ENCODE results near the gene NINJ2.

GRCh38 chr12:712172-712863 lies 49.1 kb upstream of the NINJ2 start:
- TF ChIP-seq TAF1 (IDR thresholded peaks at IDR 0.05; ENCODE audit: borderline replicate concordance, low read depth, low read length) (no peak), CTCF (IDR thresholded peaks at IDR 0.05 in 2 of 3, conservative IDR thresholded peaks at IDR 0.05 in 1 of 3; ENCODE audit: control insufficient read depth in 2 of 3, extremely low read depth in 1 of 3, insufficient read depth in 1 of 3, low read depth in 3 of 3, low read length in 3 of 3) (no peak), TCF7 (IDR thresholded peaks at IDR 0.05; ENCODE audit: borderline replicate concordance) (no peak), BMI1 (IDR thresholded peaks at IDR 0.05; ENCODE audit: borderline replicate concordance) (no peak), SRF (IDR thresholded peaks at IDR 0.05; ENCODE audit: low read depth in 2 of 2, low read length in 2 of 2) (no peak), KDM1A (IDR thresholded peaks at IDR 0.05; ENCODE audit: borderline replicate concordance) (no peak), DPF2 (IDR thresholded peaks at IDR 0.05) (no peak), NFXL1 (IDR thresholded peaks at IDR 0.05; ENCODE audit: borderline replicate concordance) (no peak), SPI1 (IDR thresholded peaks at IDR 0.05; ENCODE audit: borderline replicate concordance, insufficient read depth, low read depth, low read length) (no peak), ZBTB40 (IDR thresholded peaks at IDR 0.05; ENCODE audit: borderline replicate concordance) (no peak), MXI1 (IDR thresholded peaks at IDR 0.05; ENCODE audit: low read depth, low read length) (no peak), BCL11A (IDR thresholded peaks at IDR 0.05; ENCODE audit: low read depth, low read length) (no peak), YBX1 (IDR thresholded peaks at IDR 0.05) (no peak)

Data from GM12878 (cell line).